ENCODE data around the gene CDT1.

DNA sequence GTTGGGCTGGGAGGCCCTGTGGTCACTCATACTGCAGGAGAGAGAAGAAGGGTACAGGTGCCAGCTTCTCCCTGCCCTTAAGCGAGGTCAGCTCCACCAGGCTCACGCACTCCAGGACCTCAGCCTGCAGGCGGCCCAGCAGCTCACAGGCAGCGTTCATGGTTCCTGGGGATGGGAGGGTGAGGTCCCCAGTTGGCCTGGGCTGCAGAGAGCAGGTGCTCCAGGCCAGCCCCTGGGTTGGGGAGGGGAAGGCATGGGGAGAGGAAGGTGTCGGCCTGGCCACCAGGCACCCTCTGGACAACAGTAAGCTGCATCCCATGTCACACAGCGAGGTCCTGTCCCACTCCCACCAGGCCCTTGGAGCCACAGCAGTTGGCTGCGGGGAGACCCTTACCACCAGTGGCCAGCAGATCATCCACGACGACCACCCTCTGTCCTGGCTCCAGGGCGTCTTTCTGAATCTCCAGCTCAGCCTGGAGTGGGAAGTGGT is 6.1 kb downstream of the CDT1 start:
- TF ChIP-seq, protein P1, sequence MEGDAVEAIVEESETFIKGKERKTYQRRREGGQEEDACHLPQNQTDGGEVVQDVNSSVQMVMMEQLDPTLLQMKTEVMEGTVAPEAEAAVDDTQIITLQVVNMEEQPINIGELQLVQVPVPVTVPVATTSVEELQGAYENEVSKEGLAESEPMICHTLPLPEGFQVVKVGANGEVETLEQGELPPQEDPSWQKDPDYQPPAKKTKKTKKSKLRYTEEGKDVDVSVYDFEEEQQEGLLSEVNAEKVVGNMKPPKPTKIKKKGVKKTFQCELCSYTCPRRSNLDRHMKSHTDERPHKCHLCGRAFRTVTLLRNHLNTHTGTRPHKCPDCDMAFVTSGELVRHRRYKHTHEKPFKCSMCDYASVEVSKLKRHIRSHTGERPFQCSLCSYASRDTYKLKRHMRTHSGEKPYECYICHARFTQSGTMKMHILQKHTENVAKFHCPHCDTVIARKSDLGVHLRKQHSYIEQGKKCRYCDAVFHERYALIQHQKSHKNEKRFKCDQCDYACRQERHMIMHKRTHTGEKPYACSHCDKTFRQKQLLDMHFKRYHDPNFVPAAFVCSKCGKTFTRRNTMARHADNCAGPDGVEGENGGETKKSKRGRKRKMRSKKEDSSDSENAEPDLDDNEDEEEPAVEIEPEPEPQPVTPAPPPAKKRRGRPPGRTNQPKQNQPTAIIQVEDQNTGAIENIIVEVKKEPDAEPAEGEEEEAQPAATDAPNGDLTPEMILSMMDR (IDR thresholded peaks at IDR 0.05): no peak
- TF ChIP-seq RCOR1 (IDR thresholded peaks at IDR 0.05; ENCODE audit: low read length): no peak
- no peak for TF ChIP-seq NFIC (IDR thresholded peaks at IDR 0.05; ENCODE audit: borderline replicate concordance)
- TF ChIP-seq YY1 (IDR thresholded peaks at IDR 0.05; ENCODE audit: low read depth): no peak

Measured in SK-N-SH (cell line).